HG02678 (cell line): ENCODE data around the gene CDR2L.
"Not testable (repeated sequence)": the region's sequence is repeated elsewhere in the genome, so short reads cannot be mapped to it uniquely, and the experiment has no call there.

Experiments
- ATAC-seq: cut with Tn5 transposase; IDR thresholded peaks from one replicate; pipeline ENCODE4 v1.9.1; 2021; ENCODE audit warnings: mild to moderate bottlenecking, moderate library complexity; ENCODE audit not compliant: unreplicated experiment

The CDR2L gene

GRCh38 chr17:75008373-75008772 lies 20.9 kb downstream of the CDR2L start:
- no peak for ATAC-seq

- no peak for ATAC-seq
Measured at GRCh38 chr17:75009139-75009724, 21.8 kb downstream of the CDR2L start.

- ATAC-seq = no peak
Measured at GRCh38 chr17:75010683-75011400, 23.4 kb downstream of the CDR2L start.

- ATAC-seq = no peak
Measured at GRCh38 chr17:75011401-75012095, 24.1 kb downstream of the CDR2L start.

- ATAC-seq = no peak
Measured at GRCh38 chr17:75012096-75012345, 24.6 kb downstream of the CDR2L start.

- ATAC-seq = peak; percentile 88
Measured at GRCh38 chr17:75012346-75013091, 25.1 kb downstream of the CDR2L start, which contains the start of gene MRPL58. TSS of gene MRPL58 (plus strand) at chr17:75012670. CDS start at chr17:75012687, 17 bp downstream.

- no peak for ATAC-seq
Measured at GRCh38 chr17:75013092-75013559, 25.7 kb downstream of the CDR2L start.

- ATAC-seq = no peak
Measured at GRCh38 chr17:75019146-75019545, 31.7 kb downstream of the CDR2L start.

- ATAC-seq = no peak
Measured at GRCh38 chr17:75019710-75020109, 32.3 kb downstream of the CDR2L start.

- ATAC-seq = no peak
Measured at GRCh38 chr17:75020331-75021110, 33.1 kb downstream of the CDR2L start.

GRCh38 chr17:75024686-75025397 lies 37.4 kb downstream of the CDR2L start:
- ATAC-seq = no peak

GRCh38 chr17:75025398-75025734 lies 37.9 kb downstream of the CDR2L start:
- not testable (repeated sequence) for ATAC-seq

GRCh38 chr17:75026650-75027049 lies 39.2 kb downstream of the CDR2L start:
- ATAC-seq = not testable (repeated sequence)

- no peak for ATAC-seq
Measured at GRCh38 chr17:75030161-75030560, 42.7 kb downstream of the CDR2L start.

- ATAC-seq = no peak
Measured at GRCh38 chr17:75031972-75032719, 44.7 kb downstream of the CDR2L start.

GRCh38 chr17:75032720-75033280 lies 45.4 kb downstream of the CDR2L start:
- ATAC-seq = no peak

GRCh38 chr17:75033346-75034235 lies 46.2 kb downstream of the CDR2L start:
- peak; percentile 44 for ATAC-seq
